Astrocyte (in vitro differentiated cells and primary cell): Measurements from ENCODE around the gene ENTREP1. TPM values are rescaled to one million over a fixed set of nuclear protein-coding genes. Genes with fewer than 3 reads are reported as not detected.

ENCODE experiments used
- DNase-seq: peaks from one replicate; pipeline ENCODE4 v3.0.0-alpha.2; 2010; ENCODE audit warnings: low read depth
- FAIRE-seq: peaks from 2 replicates; lab custom pipeline; 2011; peaks lifted over from hg19 to GRCh38; lab: Jason Lieb, UNC
- H2AFZ ChIP-seq: 2 replicates; pipeline ENCODE4 v1.6.0; 2012; ENCODE audit warnings: low read depth, low read length, inconsistent platforms
- H3K27ac ChIP-seq: 2 replicates; pipeline ENCODE4 v1.5.1; 2011; ENCODE audit warnings: low read depth, low read length, inconsistent platforms
- H3K27me3 ChIP-seq: 2 replicates; pipeline ENCODE4 v1.6.0; 2011; ENCODE audit warnings: low read length, inconsistent platforms; ENCODE audit not compliant: insufficient read depth
- H3K36me3 ChIP-seq: 2 replicates; pipeline ENCODE4 v1.5.1; 2011; ENCODE audit warnings: low read length, inconsistent platforms; ENCODE audit not compliant: insufficient read depth
- H3K4me1 ChIP-seq: 2 replicates; pipeline ENCODE4 v1.5.1; 2011; ENCODE audit warnings: low read length, inconsistent platforms; ENCODE audit not compliant: insufficient read depth
- H3K4me2 ChIP-seq: 2 replicates; pipeline ENCODE4 v1.6.0; 2012; ENCODE audit warnings: low read length, inconsistent platforms
- H3K4me3 ChIP-seq: 2 replicates; pipeline ENCODE4 v1.5.1; 2011; ENCODE audit warnings: low read depth, mild to moderate bottlenecking, low read length, inconsistent platforms; ENCODE audit not compliant: insufficient read depth
- H3K79me2 ChIP-seq: 2 replicates; pipeline ENCODE4 v1.6.0; 2012; ENCODE audit warnings: mild to moderate bottlenecking, low read length, inconsistent platforms; ENCODE audit not compliant: insufficient read depth
- H3K9ac ChIP-seq: 2 replicates; pipeline ENCODE4 v1.6.0; 2012; ENCODE audit warnings: mild to moderate bottlenecking, low read length, inconsistent platforms
- H3K9me3 ChIP-seq: 2 replicates; pipeline ENCODE4 v1.5.1; 2012; ENCODE audit warnings: low read depth, mild to moderate bottlenecking, low read length, inconsistent platforms; ENCODE audit not compliant: insufficient read depth
- H4K20me1 ChIP-seq: 2 replicates; pipeline ENCODE4 v1.6.0; 2012; ENCODE audit warnings: low read length, inconsistent platforms; ENCODE audit not compliant: insufficient read depth
- H3K27ac Mint-ChIP-seq: one replicate; pipeline ENCODE4 v1.8.0; 2021; ENCODE audit warnings: mild to moderate bottlenecking, mixed read lengths; ENCODE audit not compliant: unreplicated experiment
- H3K27me3 Mint-ChIP-seq: one replicate; pipeline ENCODE4 v1.8.0; 2021; ENCODE audit warnings: low read depth, mixed read lengths; ENCODE audit not compliant: unreplicated experiment
- H3K36me3 Mint-ChIP-seq: one replicate; pipeline ENCODE4 v1.8.0; 2021; ENCODE audit warnings: low read depth, mixed read lengths; ENCODE audit not compliant: unreplicated experiment
- H3K4me1 Mint-ChIP-seq: one replicate; pipeline ENCODE4 v1.8.0; 2021; ENCODE audit warnings: low read depth, mixed read lengths; ENCODE audit not compliant: unreplicated experiment
- H3K4me3 Mint-ChIP-seq: one replicate; pipeline ENCODE4 v1.8.0; 2021; ENCODE audit warnings: mild to moderate bottlenecking, moderate library complexity, mixed read lengths; ENCODE audit not compliant: unreplicated experiment
- H3K9me3 Mint-ChIP-seq: one replicate; pipeline ENCODE4 v1.8.0; 2021; ENCODE audit warnings: mild to moderate bottlenecking, mixed read lengths; ENCODE audit not compliant: unreplicated experiment
- EZH2 ChIP-seq: IDR thresholded peaks from 2 replicates; pipeline ENCODE4 v1.6.1; 2012; ENCODE audit warnings: mild to moderate bottlenecking, low read length, inconsistent platforms; ENCODE audit not compliant: insufficient read depth
- total RNA-seq: library from RNA; stranded (reverse); gene quantifications from 2 replicates; pipeline ENCODE4 v1.2.1, GENCODE V29; 2021
- TF ChIP-seq, protein P1 (sequence below): IDR thresholded peaks from 2 replicates; pipeline ENCODE4 v1.5.1; 2011; ENCODE audit warnings: low read depth, mild to moderate bottlenecking, inconsistent platforms, low read length, moderate library complexity; ENCODE audit not compliant: insufficient read depth

Gene ENTREP1
- total RNA-seq, 1 donor from 2014 or later: 3.4 TPM

DNA sequence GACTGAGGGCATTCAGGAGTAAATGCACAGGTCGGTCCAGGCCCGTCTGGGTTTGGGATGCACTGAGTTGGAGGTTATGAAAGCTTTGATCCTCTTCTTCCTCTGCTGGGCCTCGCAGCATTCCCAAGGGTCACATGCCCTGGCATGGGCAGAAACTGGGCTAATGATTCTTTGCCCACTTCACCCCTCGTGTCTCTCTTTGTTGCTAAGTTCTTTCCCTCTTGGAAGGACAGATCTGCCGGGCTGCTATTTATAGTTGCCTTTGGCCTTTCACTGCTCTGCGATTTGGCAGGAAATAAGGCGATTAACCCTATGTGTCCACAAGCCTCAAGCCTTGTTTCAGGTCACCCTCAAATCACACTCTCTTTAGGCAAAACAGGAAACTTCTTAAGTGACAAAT lies 66.9 kb downstream of the ENTREP1 start:
- Histone ChIP-seq H3K36me3 (no peaks in the 10 kb centered on the region), H3K27me3 (no peaks in the 10 kb centered on the region), H3K4me2 (peak overlapping the region; percentile 7), H3K9me3 (no peaks in the 10 kb centered on the region), H3K9ac (no peak overlapping the region), H3K4me3 (no peak overlapping the region), H2AFZ (no peak overlapping the region), H4K20me1 (no peaks in the 10 kb centered on the region), H3K79me2 (no peaks in the 10 kb centered on the region), H3K27ac (no peak overlapping the region), H3K4me1 (no peaks in the 10 kb centered on the region)
- TF ChIP-seq, protein P1, sequence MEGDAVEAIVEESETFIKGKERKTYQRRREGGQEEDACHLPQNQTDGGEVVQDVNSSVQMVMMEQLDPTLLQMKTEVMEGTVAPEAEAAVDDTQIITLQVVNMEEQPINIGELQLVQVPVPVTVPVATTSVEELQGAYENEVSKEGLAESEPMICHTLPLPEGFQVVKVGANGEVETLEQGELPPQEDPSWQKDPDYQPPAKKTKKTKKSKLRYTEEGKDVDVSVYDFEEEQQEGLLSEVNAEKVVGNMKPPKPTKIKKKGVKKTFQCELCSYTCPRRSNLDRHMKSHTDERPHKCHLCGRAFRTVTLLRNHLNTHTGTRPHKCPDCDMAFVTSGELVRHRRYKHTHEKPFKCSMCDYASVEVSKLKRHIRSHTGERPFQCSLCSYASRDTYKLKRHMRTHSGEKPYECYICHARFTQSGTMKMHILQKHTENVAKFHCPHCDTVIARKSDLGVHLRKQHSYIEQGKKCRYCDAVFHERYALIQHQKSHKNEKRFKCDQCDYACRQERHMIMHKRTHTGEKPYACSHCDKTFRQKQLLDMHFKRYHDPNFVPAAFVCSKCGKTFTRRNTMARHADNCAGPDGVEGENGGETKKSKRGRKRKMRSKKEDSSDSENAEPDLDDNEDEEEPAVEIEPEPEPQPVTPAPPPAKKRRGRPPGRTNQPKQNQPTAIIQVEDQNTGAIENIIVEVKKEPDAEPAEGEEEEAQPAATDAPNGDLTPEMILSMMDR: no peak
- no peak for TF ChIP-seq EZH2
- Mint-ChIP-seq H3K9me3 (peaks cover 2% of the 10 kb centered on the region), H3K4me3 (no peak overlapping the region), H3K27ac (no peak overlapping the region), H3K36me3 (peaks cover 10% of the 10 kb centered on the region), H3K27me3 (no peaks in the 10 kb centered on the region), H3K4me1 (peaks cover 3% of the 10 kb centered on the region)
- FAIRE-seq: no peak
- DNase-seq: no peak

- no peak for TF ChIP-seq EZH2
- TF ChIP-seq, protein P1: no peak
- Histone ChIP-seq H3K36me3 (no peaks in the 10 kb centered on the region), H3K27me3 (no peaks in the 10 kb centered on the region), H4K20me1 (no peaks in the 10 kb centered on the region), H3K4me3 (no peak overlapping the region), H3K4me1 (peaks cover 4% of the 10 kb centered on the region), H3K9me3 (no peaks in the 10 kb centered on the region), H3K79me2 (no peaks in the 10 kb centered on the region), H3K9ac (no peak overlapping the region), H2AFZ (no peak overlapping the region), H3K4me2 (no peak overlapping the region), H3K27ac (no peak overlapping the region)
- DNase-seq (no peak), FAIRE-seq (no peak)
- no peaks in the 10 kb centered on the region for H3K27me3 Mint-ChIP-seq
- peaks cover 2% of the 10 kb centered on the region for H3K9me3 Mint-ChIP-seq
- no peak overlapping the region for H3K4me3 Mint-ChIP-seq
- peaks cover 3% of the 10 kb centered on the region for H3K4me1 Mint-ChIP-seq
- peaks cover 10% of the 10 kb centered on the region for H3K36me3 Mint-ChIP-seq
- H3K27ac Mint-ChIP-seq: no peak overlapping the region
These were observed 67.8 kb downstream of the ENTREP1 start for GRCh38 chr9:69392826-69393225.

DNA sequence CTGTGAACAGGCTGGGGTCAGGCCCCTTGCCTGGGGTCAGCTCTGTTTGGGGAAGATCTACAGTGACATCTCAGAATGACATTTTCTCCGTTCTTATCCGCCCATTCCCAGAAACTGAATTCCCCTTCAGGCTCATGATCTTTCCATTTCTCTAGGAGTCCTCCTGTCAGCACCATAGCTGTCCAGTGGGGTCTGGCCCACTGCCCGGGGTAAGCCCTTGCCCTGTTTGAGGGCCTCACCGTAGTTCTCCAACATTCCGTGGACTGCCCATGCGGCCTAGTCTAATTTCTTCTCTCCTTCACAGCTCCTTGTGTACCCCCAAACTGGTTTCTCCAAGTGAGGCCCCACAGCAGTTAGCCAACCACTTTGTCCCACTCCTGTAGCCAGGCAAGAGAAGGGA lies 68.4 kb downstream of the ENTREP1 start:
- Histone ChIP-seq H3K4me1 (peaks cover 4% of the 10 kb centered on the region), H3K36me3 (no peaks in the 10 kb centered on the region), H3K9me3 (no peaks in the 10 kb centered on the region), H3K27me3 (no peaks in the 10 kb centered on the region), H4K20me1 (no peaks in the 10 kb centered on the region), H3K9ac (no peak overlapping the region), H3K4me2 (no peak overlapping the region), H3K4me3 (no peak overlapping the region), H3K27ac (no peak overlapping the region), H3K79me2 (no peaks in the 10 kb centered on the region), H2AFZ (no peak overlapping the region)
- Mint-ChIP-seq H3K27me3 (no peaks in the 10 kb centered on the region), H3K36me3 (peaks cover 9% of the 10 kb centered on the region), H3K9me3 (peaks cover 2% of the 10 kb centered on the region), H3K4me1 (peaks cover 3% of the 10 kb centered on the region), H3K4me3 (no peak overlapping the region), H3K27ac (no peak overlapping the region)
- TF ChIP-seq, protein P1: no peak
- no peak for TF ChIP-seq EZH2
- DNase-seq (no peak), FAIRE-seq (no peak)
